Thyroid gland (tissue), 4 donors: ENCODE measurements around the gene NLRP9. TPM values are rescaled to one million over a fixed set of nuclear protein-coding genes. Genes with fewer than 3 reads are reported as not detected.

Experiments used
- DNase-seq, 2 donors: peaks; one replicate each; pipeline ENCODE4 v3.0.0-alpha.2; 2019
- H3K27ac ChIP-seq, 3 donors: fragments of 200-600 bp; sonication (generic); 1 replicate in 2 of 3; 2 replicates in 1 of 3; pipeline ENCODE4 v1.5.1; 2016 to 2019; ENCODE audit warnings: mild to moderate bottlenecking in 1 of 3, moderate library complexity in 1 of 3
- H3K27me3 ChIP-seq: fragments of 200-600 bp; sonication (generic); one replicate; pipeline ENCODE4 v1.5.1; 2019
- H3K36me3 ChIP-seq, 2 donors: fragments of 200-600 bp; sonication (generic); one replicate each; pipeline ENCODE4 v1.5.1; 2016 to 2019
- H3K4me1 ChIP-seq, 2 donors: fragments of 200-600 bp; sonication (generic); one replicate each; pipeline ENCODE4 v1.5.1; 2017 to 2019
- H3K4me3 ChIP-seq, 3 donors: fragments of 200-600 bp; sonication (generic); replicated peaks in 1 of 3; 1 replicate in 2 of 3; 2 replicates in 1 of 3; pipeline ENCODE4 v1.5.1; 2016; ENCODE audit warnings: mild to moderate bottlenecking in 1 of 3
- H3K9me3 ChIP-seq: fragments of 200-600 bp; sonication (generic); one replicate; pipeline ENCODE4 v1.5.1; 2017
- CTCF ChIP-seq, 6 experiments: fragments of 200-600 bp in 3 of 6; fragments of 450-650 bp in 3 of 6; sonication (generic) in 3 of 6; IDR thresholded peaks; one replicate each; pipeline ENCODE4 v1.5.1; 2016 to 2019; ENCODE audit warnings: antibody characterized with exemption in 6 of 6, mild to moderate bottlenecking in 2 of 6, inconsistent platforms in 1 of 6, moderate library complexity in 1 of 6
- POLR2A ChIP-seq, 2 donors: fragments of 450-650 bp; IDR thresholded peaks; one replicate each; pipeline ENCODE4 v1.6.1; 2017; ENCODE audit warnings: antibody characterized with exemption in 2 of 2, mild to moderate bottlenecking in 2 of 2, moderate library complexity in 1 of 2
- WGBS, 2 donors: methylation state at CpG; one replicate each; pipeline ENCODE4 v1.1.5; 2017; 5-methylcytosine and 5-hydroxymethylcytosine counted together
- intact Hi-C: fragments of 100-400 bp; cut with DNase I; formaldehyde crosslinking; loops from one replicate; pipeline ENCODE4 v1.15.1; 2023
- total RNA-seq, 4 donors: library from RNA; depleted of rRNA; stranded (reverse); fragments of >200 nt; gene quantifications; one replicate each; pipeline ENCODE4 v1.2.3, GENCODE V29; 2016

NLRP9 gene
- total RNA-seq, 4 donors from 2014 or later = not detected

- no peak for DNase-seq
- 85 to 89% methylated on average over 9 to 15 of the region's 15 CpGs for WGBS, 2 donors
- TF ChIP-seq CTCF (IDR thresholded peaks at IDR 0.05) (no peak), POLR2A (IDR thresholded peaks at IDR 0.05) (no peak)
Observed at GRCh38 chr19:55694241-55694655, 44.0 kb downstream of the NLRP9 start.

GRCh38 chr19:55693336-55693974, 44.7 kb downstream of the NLRP9 start:
- intact Hi-C loops = no loop called here
- Histone ChIP-seq H3K27ac (no peak overlapping the region), H3K4me3 (no peak overlapping the region), H3K36me3 (peaks cover 85 to 87% of the 10 kb centered on the region in 2 donors), H3K9me3 (no peaks in the 10 kb centered on the region), H3K4me1 (no peaks in the 10 kb centered on the region), H3K27me3 (no peaks in the 10 kb centered on the region)
- WGBS, 2 donors = 97 to 99% methylated on average over 16 to 18 of the region's 20 CpGs
- no peak for TF ChIP-seq POLR2A (IDR thresholded peaks at IDR 0.05)
- DNase-seq = no peak

More at GRCh38 chr19:55694241-55694655, 44.0 kb downstream of the NLRP9 start:
- H3K4me3 ChIP-seq = no peak overlapping the region
- H3K4me1 ChIP-seq = no peaks in the 10 kb centered on the region
- intact Hi-C loops = no loop called here
- H3K36me3 ChIP-seq = peaks cover 77 to 79% of the 10 kb centered on the region in 2 donors
- no peak overlapping the region for H3K27ac ChIP-seq
- H3K9me3 ChIP-seq = no peaks in the 10 kb centered on the region
- no peaks in the 10 kb centered on the region for H3K27me3 ChIP-seq

GRCh38 chr19:55692681-55693081, 45.5 kb downstream of the NLRP9 start:
- Histone ChIP-seq H3K4me3 (no peak overlapping the region), H3K36me3 (peaks cover 88% of the 10 kb centered on the region in 2 donors), H3K27me3 (no peaks in the 10 kb centered on the region), H3K4me1 (no peaks in the 10 kb centered on the region), H3K27ac (no peak overlapping the region), H3K9me3 (no peaks in the 10 kb centered on the region)
- intact Hi-C loops = no loop called here
- DNase-seq = no peak
- TF ChIP-seq POLR2A (IDR thresholded peaks at IDR 0.05) = no peak
- TF ChIP-seq CTCF (IDR thresholded peaks at IDR 0.05) = no peak
- WGBS, 2 donors = 95 to 97% methylated on average over 15 to 19 of the region's 19 CpGs

- H3K27me3 ChIP-seq = no peaks in the 10 kb centered on the region
- TF ChIP-seq CTCF (IDR thresholded peaks at IDR 0.05) (no peak), POLR2A (IDR thresholded peaks at IDR 0.05) (no peak)
- H3K4me3 ChIP-seq = no peak overlapping the region
- intact Hi-C loops = no loop called here
- H3K9me3 ChIP-seq = no peaks in the 10 kb centered on the region
- no peak overlapping the region for H3K27ac ChIP-seq
- no peaks in the 10 kb centered on the region for H3K4me1 ChIP-seq
- no peak for DNase-seq
- peaks cover 80 to 83% of the 10 kb centered on the region in 2 donors for H3K36me3 ChIP-seq
- WGBS, 2 donors = 95% methylated on average over 30 to 31 of the region's 31 CpGs
Observed at GRCh38 chr19:55691561-55692481, 46.4 kb downstream of the NLRP9 start.

- Histone ChIP-seq H3K27ac (no peak overlapping the region), H3K9me3 (no peaks in the 10 kb centered on the region), H3K36me3 (peaks cover 75 to 77% of the 10 kb centered on the region in 2 donors), H3K27me3 (no peaks in the 10 kb centered on the region), H3K4me1 (no peaks in the 10 kb centered on the region), H3K4me3 (no peak overlapping the region)
- WGBS, 2 donors = 94 to 96% methylated on average over 27 to 29 of the region's 31 CpGs
- DNase-seq = no peak
- TF ChIP-seq POLR2A (IDR thresholded peaks at IDR 0.05) = no peak
- no peak for TF ChIP-seq CTCF (IDR thresholded peaks at IDR 0.05)
- intact Hi-C loops = no loop called here
Observed at GRCh38 chr19:55690769-55691545, 47.2 kb downstream of the NLRP9 start.
